Kidney tubule cell (primary cell): Measurements from ENCODE around the gene NAT8.
A peak's percentile ranks its signal among the peaks of the same experiment; 100 is the strongest.
"Not testable (repeated sequence)": the region's sequence is repeated elsewhere in the genome, so short reads cannot be mapped to it uniquely, and the experiment has no call there.

ENCODE experiments used
- DNase-seq: peaks from one replicate; pipeline ENCODE4 v3.0.0-alpha.2; 2018; ENCODE audit warnings: low spot score

The NAT8 gene, protein sequence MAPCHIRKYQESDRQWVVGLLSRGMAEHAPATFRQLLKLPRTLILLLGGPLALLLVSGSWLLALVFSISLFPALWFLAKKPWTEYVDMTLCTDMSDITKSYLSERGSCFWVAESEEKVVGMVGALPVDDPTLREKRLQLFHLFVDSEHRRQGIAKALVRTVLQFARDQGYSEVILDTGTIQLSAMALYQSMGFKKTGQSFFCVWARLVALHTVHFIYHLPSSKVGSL

DNA sequence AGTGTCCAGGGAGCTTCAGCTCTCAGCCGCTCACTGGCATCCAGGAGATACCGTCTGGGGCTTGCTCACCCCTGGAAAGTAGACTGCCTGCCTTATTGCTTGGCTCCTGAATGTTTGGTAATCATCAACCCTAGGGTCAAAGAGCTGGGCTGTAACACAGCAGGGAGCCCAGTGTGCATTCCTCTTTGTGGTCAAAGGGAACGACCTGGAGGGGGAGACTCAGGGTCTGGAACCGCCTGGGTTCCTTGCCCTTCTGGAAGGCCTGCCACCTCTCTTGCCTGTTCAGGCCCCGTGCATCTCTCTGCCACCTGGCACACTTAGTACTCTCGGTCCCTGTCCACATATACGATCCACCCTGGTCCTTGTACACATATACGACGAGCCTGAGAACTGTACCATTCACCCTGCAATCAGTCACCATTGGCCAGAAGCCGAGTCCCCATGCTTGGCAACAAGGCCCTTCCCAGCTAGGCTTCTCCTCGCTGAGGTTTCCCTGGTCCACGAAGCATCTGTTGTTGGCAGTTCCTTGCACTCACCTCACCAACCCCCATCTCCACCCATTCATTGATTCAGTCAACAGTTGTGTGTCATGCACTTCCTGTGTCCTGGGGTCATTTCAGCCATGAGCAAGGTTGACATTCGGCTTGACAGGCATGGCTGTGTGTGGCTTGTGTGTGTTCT lies at the start of gene NAT8:
Gene NAT8, minus strand, starts transcription at position 85 of the 681 bp plus-strand sequence. CDS start 794 bp downstream, outside the sequence.
- DNase-seq = peak; percentile 66

DNA sequence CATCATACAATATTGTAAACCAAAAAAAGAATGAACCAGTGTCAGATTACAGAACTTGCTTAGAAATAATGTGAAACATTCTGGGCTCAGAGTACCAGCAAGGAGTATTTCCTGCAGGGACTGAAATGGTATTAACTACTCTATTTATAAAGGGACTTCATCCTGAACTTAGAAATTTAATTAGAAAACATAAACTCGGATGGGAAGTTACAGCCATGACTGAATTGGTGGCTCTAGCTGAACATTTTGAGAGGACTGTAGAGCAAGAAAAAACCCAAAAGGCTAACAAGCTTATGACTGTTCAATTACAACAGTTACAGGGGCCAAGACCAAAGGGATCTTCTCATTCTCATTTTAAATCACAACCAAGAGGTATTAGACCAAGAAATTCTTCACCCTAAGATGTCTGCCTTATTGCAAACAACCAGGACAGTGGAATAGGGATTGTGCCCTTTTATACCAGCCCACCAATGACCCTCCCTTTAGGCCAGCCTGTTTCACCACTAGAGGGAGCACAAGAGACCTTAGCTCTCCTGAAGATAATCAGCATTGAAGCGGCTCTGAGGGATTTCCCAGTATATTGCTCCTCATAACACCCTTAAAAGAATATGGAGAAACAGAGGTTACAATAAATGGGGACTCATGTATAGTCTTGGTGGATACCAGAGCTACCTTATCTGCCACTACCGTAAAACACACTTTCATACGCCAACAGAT lies 48.3 kb upstream of the NAT8 start:
- DNase-seq = peak; percentile 28

DNA sequence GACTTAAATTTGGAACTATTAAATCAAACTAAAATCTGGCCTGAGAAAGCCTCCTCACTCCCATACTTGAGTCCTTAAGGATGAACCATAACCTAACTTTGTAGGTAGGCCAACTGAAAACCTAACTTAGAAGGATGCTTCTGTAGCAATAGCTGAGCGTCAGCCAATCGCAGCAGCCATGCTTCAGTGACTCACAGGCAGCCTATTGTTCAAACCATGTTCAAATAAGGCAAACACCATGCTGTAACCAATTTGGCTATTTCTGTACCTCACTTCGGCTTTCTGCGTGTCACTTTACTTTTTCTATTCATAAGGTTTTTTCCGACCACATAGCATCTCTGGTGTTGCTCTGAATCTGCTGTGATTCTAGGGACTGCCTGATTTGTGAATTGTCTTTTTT lies 46.3 kb upstream of the NAT8 start:
- not testable (repeated sequence) for DNase-seq

DNA sequence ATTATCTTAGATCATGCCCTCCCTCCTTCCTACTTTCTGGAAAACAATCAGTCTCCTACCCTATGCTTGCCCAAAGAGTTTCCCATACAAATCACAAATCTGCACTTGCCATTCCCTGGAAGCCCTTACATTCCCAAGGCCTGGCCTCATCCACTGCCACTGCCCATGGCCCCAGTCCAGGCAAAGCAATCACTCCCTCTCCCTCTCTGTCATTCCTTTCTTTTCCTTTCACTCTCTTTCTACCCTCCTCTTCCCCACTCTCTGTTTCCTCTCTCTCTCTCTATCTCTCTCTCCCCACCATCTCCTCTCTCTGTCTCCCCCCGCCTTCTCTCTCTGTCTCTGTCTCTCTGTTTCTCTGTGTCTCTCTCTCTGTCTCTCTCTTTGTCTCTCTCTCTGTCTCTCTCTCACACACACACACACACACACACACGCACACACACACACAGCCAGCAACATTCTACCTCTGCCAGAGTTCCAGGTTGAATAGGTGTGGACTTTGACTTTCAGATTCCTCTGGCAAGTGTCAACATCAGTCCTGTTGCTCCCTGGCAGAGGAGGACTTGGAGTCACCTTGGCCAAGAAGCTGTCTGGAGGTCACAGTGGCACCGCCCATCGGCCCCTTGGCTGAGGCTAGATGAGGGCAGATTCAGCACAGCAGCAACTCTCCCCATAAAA lies 43.7 kb upstream of the NAT8 start:
- peak; percentile 34 for DNase-seq

DNA sequence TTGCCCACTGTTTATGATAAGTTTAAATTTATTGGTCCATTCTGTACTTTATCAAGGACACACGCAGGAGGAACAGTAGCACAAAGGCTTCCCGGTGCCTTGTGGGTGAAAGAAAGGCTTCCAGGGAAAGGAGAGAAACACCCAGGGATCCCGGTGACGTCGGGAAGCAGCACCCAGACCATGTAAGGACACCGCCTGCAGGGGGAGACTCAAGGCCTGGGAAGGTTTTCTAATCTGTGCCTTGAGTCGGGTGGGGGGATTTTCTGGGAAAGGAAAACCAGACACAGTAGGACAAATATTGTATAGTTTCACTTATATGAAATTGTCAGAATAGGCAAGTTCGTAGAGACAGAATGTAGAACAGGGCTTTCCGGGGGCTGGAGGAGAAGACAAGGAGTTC lies 42.7 kb upstream of the NAT8 start:
- not testable (repeated sequence) for DNase-seq

DNA sequence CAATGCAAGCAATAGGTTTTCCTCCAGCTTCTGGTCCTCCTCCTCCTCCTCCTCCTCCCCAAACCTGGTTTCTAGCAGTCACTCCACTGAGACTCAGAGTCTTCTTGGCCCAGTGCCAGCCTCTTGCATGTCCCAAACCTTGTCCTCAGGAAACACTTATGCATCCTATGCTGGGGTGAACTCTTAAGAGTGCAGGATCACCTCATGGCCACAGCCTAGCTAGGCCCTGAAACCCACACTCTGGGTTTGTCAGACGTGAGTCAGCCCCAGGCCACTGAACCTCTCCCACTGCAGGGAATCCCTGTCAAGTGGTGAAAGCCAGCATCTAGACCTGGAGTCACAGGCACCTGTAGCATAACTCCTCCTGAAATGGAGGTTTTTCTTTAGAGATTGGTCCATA lies 42.1 kb upstream of the NAT8 start:
- peak; percentile 57 for DNase-seq

DNA sequence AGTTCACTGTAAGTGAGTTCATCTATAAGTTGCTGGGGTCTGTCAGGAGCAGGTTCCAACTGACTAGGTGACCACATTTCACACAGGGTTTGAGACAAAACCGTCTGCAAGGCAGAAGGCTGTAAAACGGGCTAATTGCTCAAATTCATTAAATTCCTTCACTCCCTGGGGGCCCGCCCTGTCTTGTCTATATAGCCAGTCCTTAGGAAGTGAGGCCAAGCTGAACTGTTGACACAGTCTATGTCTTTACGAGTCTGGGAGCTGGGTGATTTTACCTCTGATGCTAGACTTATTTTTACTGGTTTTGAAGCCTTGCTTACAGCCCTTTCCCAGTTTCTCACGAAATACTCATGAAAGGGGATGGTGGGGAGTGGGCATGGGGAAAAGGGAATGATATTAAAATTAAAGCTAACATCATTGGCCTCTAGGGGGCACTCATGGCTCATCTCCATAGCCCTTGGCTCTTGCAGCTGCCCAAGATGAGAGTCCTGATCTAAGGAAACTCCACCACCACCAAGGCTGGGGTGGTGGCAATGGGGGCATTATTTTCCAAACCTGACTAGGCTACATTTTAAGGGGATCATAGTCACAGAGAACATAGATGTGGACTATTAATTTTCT lies 37.8 kb upstream of the NAT8 start:
- DNase-seq = peak; percentile 38

DNA sequence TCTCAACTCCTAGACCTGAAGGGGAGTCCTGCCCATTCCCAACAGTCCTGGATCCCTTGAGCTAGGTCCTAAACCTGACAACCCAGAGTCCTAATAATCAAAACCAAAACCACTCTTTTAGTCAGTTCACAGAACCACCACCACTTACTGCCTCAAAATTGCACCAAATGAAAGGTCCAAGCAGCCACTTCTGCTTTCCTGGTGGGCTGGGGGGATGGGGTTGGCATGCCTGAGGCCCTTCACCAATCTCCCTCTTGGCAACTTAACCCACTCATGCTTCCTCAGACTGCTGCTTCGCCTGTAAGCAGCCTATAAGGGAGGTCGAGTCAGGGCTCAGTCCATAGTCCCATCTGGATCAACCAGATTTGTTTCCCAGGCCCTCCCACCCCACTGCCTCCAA lies 37.0 kb upstream of the NAT8 start:
- not testable (repeated sequence) for DNase-seq

DNA sequence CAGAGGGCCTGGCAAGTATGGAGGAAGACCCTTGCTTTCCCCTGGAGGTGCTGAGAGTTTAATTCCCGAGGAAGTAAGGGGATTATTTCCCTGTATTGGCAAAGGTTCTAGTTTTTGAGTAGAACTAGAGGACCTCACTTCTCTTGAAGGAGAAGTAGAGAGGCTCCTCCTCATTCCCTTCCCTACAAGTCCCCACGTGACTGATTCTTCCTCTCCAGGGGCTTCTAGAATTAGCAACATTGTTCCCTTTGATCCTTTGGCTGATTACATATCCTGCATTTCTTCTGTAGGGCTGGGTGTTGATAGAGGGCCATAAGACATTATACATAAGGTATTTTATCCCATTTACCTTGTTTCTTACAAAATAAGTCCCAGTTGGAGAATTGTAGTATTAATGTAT lies 35.8 kb upstream of the NAT8 start:
- not testable (repeated sequence) for DNase-seq

DNA sequence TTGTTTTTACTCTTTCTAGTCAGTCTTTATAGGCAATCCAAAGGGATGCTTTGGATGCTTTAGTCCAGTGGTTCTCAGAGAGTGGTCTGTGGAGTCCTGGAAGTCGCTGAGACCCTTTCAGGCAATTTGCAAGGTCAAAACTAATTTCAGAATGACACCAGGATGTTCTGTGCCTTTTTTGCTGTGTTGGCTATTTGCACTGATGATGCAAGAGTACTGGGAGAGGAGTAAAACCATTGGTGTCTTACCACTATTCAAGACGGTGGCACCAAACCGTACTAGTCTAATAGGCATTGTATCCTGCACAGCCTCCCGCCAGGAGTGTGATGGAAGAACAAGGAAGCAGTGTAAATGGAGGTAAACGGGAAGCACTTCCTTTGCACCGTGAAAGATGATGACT lies 34.0 kb upstream of the NAT8 start:
- DNase-seq = not testable (repeated sequence)

DNA sequence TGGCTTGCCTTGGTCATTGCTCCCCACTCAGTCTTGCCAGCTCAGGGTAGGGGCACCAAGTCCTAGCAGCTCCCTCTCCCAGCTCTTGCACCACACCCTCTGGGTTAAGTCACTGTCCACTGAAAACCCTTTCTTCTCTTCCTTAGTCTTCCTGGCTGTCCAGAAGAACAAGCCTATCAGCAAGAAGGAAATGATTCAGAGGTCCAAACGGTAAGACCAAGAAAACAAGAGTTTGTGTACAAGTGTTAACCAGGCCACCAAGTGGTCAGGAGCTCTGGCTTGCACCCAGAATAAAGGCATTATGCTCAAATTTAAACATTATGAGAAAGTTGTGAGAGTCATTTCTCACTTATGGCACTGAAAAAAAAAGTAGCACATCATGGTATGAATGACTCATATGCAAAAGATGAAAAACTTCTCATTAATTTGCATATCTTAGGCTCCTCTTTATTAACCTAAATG lies 32.5 kb upstream of the NAT8 start:
- DNase-seq = peak; percentile 11

DNA sequence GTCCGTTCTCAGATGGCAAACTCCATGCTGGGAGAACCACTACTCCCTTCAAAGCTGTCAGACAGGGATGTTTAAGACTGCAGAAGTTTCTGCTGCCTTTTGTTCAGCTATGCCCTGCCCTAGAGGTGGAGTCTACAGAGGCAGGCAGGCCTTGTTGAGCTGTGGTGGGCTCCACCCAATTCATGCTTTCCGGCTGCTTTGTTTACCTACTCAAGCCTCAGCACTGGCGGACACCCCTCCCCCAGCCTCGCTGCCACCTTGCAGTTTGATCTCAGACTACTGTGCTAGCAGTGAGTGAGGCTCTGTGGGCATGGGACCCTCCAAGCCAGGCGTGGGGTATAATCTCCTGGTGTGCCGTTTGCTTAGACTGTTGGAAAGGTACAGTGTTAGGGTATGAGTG lies 27.8 kb upstream of the NAT8 start:
- not testable (repeated sequence) for DNase-seq

DNA sequence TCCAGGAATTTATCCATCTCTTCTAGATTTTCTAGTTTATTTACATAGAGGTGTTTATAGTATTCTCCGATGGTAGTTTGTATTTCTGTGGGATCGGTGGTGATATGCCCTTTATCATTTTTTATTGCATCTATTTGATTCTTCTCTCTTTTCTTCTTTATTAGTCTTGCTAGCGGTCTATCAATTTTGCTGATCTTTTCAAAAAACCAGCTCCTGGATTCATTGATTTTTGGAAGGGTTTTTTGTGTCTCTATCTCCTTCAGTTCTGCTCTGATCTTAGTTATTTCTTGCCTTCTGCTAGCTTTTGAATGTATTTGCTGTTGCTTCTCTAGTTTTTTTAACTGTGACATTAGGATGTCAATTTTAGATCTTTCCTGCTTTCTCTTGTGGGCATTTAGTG lies 25.0 kb upstream of the NAT8 start:
- DNase-seq = not testable (repeated sequence)

DNA sequence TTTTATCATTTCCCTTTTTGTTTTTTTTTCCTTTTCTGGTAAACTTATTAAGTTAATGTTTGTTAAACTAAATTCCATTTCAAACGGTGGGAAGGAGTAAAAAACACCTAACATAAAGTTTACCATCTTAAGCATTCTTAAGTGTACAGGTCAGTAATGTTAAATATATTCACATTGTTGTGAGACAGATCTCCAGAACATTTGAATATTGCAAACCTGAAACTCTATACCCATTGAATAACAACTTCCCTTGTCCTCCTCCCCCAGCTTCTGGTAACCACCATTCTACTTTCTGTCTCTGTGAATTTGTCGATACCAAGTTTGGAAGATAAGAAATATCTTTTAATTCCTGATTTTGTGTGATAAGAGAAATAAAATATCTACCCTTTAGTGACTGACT lies 12.0 kb upstream of the NAT8 start:
- DNase-seq = no peak

DNA sequence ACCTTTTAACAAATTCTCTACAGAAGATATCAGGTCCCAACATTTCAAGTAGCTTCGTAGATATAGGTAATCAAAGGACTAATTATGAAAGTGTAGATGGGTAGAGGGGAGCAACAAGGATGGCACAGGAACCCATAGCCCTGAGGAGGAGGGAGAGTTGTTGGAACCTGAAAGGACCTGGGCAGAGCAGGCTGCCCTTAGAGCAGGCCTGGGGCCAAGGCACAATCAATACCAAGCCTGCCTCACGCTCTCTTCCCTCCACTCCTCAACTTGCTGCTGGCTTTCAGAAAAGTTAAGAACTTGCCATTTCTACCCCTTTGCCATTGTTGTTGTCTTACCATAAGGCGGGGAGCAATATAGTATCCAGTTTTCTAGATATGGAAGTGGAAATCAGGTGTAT lies 10.1 kb upstream of the NAT8 start:
- DNase-seq = no peak

DNA sequence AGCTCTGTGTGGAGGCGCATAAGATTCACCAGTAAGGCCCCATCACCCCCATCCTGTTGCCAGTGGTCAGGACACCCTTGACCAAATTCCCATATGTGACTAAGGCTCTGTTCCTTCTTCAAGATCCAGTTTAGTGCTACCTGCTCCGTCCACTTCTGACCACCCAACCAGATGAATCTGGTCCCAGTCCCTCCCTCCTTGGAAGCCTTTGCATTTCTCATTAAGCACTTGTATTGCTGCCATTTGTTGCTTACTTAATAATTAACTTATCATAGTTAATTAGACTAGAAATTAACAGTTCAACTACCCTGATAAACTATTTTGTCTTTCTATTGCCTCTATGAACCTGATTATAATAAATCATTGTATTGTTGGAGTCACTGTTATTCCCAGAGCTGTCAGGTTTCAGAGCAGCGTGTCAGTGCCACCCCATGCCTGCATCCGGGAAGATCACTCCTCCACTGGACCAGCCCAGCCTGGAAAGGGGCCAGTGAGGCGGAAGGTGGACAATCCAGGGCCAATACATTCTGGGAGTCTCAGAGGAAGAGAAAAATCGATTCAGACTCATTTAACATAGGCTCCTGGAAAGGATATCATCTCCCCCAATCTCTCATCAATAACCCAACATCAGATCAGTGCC lies 9.5 kb upstream of the NAT8 start:
- peak; percentile 55 for DNase-seq

DNA sequence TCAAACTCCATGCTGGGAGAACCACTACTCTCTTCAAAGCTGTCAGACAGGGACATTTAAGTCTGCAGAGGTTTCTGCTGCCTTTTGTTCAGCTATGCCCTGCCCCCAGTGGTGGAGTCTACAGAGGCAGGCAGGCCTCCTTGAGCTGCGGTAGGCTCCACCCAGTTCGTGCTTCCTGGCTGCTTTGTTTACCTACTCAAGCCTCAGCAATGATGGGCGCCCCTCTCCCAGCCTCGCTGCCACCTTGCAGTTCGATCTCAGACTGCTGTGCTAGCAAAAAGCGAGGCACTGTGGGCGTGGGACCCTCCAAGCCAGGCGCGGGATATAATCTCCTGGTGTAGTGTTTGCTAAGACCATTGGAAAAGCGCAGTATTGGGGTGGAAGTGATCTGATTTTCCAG lies 5.5 kb upstream of the NAT8 start:
- DNase-seq = not testable (repeated sequence)

DNA sequence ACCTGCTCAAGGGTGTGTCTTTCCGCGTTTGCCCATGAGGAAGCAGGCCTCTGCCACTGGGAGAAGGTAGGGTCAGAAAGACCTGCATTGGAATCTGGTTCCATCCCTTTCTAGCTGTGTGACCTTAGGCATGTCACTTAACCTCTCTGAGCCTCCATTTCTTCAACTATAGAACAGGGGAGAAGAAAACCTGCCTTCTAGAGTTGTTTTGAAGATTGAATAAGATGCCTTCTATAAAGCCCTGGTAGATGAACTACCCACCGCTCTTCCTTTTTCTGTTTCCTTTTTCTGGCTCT lies 507 bp downstream of the NAT8 start:
- no peak for DNase-seq

DNA sequence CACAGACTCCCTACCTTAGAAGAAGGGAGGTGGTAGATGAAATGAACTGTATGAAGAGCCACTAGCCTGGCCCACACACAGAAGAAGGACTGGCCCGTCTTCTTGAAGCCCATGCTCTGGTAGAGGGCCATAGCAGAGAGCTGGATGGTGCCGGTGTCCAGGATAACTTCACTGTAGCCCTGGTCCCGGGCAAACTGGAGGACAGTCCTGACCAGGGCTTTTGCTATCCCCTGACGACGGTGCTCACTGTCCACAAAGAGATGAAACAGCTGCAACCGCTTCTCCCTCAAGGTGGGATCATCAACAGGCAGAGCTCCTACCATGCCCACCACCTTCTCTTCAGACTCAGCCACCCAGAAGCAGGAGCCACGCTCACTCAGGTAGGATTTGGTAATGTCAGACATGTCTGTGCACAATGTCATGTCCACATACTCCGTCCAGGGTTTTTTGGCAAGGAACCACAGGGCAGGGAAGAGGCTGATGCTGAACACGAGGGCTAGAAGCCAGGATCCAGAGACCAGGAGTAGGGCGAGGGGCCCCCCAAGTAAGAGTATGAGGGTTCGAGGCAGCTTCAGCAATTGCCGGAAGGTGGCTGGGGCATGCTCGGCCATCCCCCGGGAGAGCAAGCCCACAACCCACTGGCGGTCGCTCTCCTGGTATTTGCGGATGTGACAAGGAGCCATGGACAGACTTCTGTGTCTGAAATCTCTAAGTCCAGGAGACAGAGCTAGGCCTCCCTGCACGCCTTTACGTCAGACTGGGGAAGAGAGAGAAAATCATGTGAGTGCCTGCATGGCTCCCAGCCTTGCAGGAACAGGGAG lies 1.1 kb downstream of the NAT8 start:
- DNase-seq = no peak

DNA sequence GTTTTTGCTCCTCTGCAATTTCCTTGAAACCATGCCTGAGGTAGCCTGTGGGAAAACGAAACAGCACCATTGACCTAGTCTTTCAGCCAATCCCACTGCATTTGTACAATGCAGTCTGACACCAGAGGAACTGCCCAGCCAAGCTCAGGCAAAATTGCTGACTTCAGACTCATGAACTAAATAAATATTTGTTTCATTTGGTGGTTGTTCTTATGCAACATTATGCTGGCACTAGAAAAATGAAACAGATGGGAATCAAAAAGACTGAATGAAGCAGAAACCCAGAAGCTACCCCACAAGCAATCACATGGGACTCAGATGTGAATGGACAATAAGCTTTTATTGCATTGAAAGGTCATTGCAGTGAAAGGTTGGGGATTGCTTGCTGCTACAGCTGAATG lies 1.7 kb downstream of the NAT8 start:
- no peak for DNase-seq

DNA sequence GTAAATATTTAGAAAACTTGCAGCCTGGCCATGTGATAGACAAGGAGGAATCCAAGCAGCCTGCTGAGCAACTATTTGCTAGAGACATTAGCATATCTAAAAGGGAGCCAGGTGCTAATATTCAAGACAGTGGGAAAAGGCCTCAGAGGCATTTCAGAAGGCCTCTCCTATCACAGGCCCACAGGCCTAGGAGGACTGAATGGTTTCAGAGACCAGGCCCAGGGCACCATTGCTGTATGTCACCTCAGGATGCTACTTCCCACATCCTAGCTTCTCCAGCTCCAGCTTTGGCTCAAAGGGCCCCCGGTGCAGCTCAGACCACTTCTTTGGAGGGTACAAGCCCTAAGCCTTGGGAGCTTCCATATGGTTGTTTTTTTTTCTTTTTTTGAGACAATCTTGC lies 3.8 kb downstream of the NAT8 start:
- DNase-seq = no peak
